ENCODE results near the gene UBA1.

The UBA1 gene

GRCh38 chrX:47190445-47191269 lies 3.0 kb upstream of the UBA1 start:
- peak; percentile 84 for DNase-seq

- peak; percentile 60 for DNase-seq
Observed at GRCh38 chrX:47191331-47191730, 2.3 kb upstream of the UBA1 start.

- DNase-seq: no peak
Observed at GRCh38 chrX:47191806-47192401, 1.7 kb upstream of the UBA1 start.

GRCh38 chrX:47194194-47194787 lies 662 bp downstream of the UBA1 start:
- no peak for DNase-seq

- DNase-seq: no peak
Observed at GRCh38 chrX:47196098-47196497, 2.5 kb downstream of the UBA1 start.

GRCh38 chrX:47197526-47197925 lies 3.9 kb downstream of the UBA1 start:
- no peak for DNase-seq

- no peak for DNase-seq
Observed at GRCh38 chrX:47198026-47198686, 4.5 kb downstream of the UBA1 start.

GRCh38 chrX:47198687-47199080 lies 5.1 kb downstream of the UBA1 start:
- no peak for DNase-seq

- no peak for DNase-seq
Observed at GRCh38 chrX:47199286-47199685, 5.7 kb downstream of the UBA1 start.

GRCh38 chrX:47200385-47201150 lies 6.9 kb downstream of the UBA1 start:
- no peak for DNase-seq

GRCh38 chrX:47201345-47201944 lies 7.8 kb downstream of the UBA1 start:
- no peak for DNase-seq

- no peak for DNase-seq
Observed at GRCh38 chrX:47202316-47202715, 8.7 kb downstream of the UBA1 start.

- no peak for DNase-seq
Observed at GRCh38 chrX:47202877-47203276, 9.2 kb downstream of the UBA1 start.

GRCh38 chrX:47204970-47205369 lies 11.3 kb downstream of the UBA1 start:
- no peak for DNase-seq

- DNase-seq: no peak
Observed at GRCh38 chrX:47206316-47206715, 12.7 kb downstream of the UBA1 start.

- no peak for DNase-seq
Observed at GRCh38 chrX:47208108-47208507, 14.5 kb downstream of the UBA1 start.

- DNase-seq: no peak
Observed at GRCh38 chrX:47209508-47210238, 16.0 kb downstream of the UBA1 start.

- DNase-seq: no peak
Observed at GRCh38 chrX:47210661-47211425, 17.2 kb downstream of the UBA1 start.

- no peak for DNase-seq
Observed at GRCh38 chrX:47212381-47213293, 19.0 kb downstream of the UBA1 start.
